Fibroblast of villous mesenchyme (primary cell): ENCODE data around the gene GPR18. TPM values are rescaled to one million over a fixed set of nuclear protein-coding genes. Genes with fewer than 3 reads are reported as not detected.

Experiments used
- DNase-seq: peaks from one replicate; pipeline ENCODE4 v3.0.0-alpha.2; 2010; ENCODE audit warnings: low read depth
- H3K4me3 ChIP-seq: 2 replicates; pipeline ENCODE4 v1.5.1; 2011; ENCODE audit warnings: low read depth, mild to moderate bottlenecking, low read length
- CTCF ChIP-seq: IDR thresholded peaks from 2 replicates; pipeline ENCODE4 v1.5.1; 2012; ENCODE audit warnings: low read depth, mild to moderate bottlenecking, low read length; ENCODE audit not compliant: insufficient read depth
- small RNA-seq: library from RNA; depleted of rRNA; stranded (forward); fragments of <200 nt; gene quantifications from one replicate; pipeline ENCODE3, GENCODE V24; 2012
- total RNA-seq: library from RNA; depleted of rRNA; stranded (reverse); fragments of >200 nt; gene quantifications from 2 replicates; pipeline ENCODE4 v1.2.3, GENCODE V29; 2012

Gene GPR18
- total RNA-seq, 1 donor: not detected

DNA sequence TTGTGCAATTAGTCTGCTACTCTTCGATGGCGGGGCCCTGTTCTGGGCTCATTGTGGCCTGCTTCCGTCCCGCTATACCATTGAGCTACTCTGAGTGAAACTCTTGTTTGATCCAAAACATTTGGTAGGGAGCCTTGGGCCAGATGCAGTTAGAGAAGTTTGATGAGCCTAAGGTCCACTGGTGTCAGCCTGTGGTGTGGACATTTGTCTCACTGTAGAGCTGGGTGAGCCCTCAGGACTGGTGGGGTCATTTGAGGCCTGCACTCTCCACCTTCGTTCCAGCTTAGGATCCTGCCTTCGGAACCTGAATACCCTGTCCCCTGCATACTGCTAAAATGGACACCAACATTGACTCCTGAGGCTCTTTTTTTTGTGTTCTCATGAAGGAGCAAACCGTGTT, 50.7 kb downstream of the GPR18 start:
- TF ChIP-seq CTCF: no peak
- DNase-seq: no peak
- no peak overlapping the region for H3K4me3 ChIP-seq

GRCh38 chr13:99206873-99207272, 51.3 kb downstream of the GPR18 start:
- DNase-seq: no peak
- no peak overlapping the region for H3K4me3 ChIP-seq
- no peak for TF ChIP-seq CTCF

DNA sequence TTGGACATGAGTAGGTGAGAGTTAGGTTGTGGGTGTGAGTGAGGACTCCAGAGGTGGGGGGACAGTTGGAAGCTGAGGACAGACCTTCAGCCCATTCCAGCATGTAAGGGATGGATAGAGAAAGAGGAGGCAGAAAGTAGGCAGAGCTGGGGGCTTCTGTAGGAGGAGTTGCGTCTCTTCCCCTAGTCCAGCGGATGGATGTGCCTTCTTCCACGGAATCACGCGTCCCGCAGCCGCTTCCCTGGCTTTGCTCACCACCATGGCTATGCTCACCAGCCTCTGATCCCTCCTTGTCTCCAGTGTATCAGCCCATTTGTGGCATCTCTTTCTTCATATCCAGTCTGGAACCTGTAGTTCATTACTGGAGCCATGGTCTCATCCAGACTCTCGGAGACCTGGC, 52.0 kb downstream of the GPR18 start:
- DNase-seq: no peak
- no peak for TF ChIP-seq CTCF
- no peak overlapping the region for H3K4me3 ChIP-seq

GRCh38 chr13:99205621-99206220, 52.5 kb downstream of the GPR18 start:
- DNase-seq: no peak
- TF ChIP-seq CTCF: no peak
- no peak overlapping the region for H3K4me3 ChIP-seq

Small RNA genes within 50 kb of the gene (small RNA-seq; reads per million reads assigned to genes)
- gene RN7SKP9: not detected

Other genes starting within 250 kb of the GPR18 start
- 30.0 and 45.3 TPM in 2 replicates for gene UBAC2, start 57.5 kb downstream of the GPR18 start, total RNA-seq
- gene GPR183, start 49.0 kb upstream of the GPR18 start, total RNA-seq: 0.86 and 4.5 TPM in 2 replicates
- 115 and 165 TPM in 2 replicates for gene TM9SF2, start 243.1 kb upstream of the GPR18 start, total RNA-seq